Mononuclear cell (primary cell): ENCODE measurements around the gene CNEP1R1. TPM values are rescaled to one million over a fixed set of nuclear protein-coding genes. Genes with fewer than 3 reads are reported as not detected.
"Not testable (repeated sequence)": the region's sequence is repeated elsewhere in the genome, so short reads cannot be mapped to it uniquely, and the experiment has no call there.

ENCODE experiments used
- H3K27me3 ChIP-seq: 2 replicates; pipeline ENCODE4 v1.6.0; 2011; ENCODE audit warnings: low read length, control low read depth; ENCODE audit not compliant: insufficient read depth
- H3K4me1 ChIP-seq: 2 replicates; pipeline ENCODE4 v1.5.1; 2011; ENCODE audit warnings: mild to moderate bottlenecking, low read length, control low read depth; ENCODE audit not compliant: insufficient read depth
- H3K4me3 ChIP-seq: 2 replicates; pipeline ENCODE4 v1.5.1; 2011; ENCODE audit warnings: mild to moderate bottlenecking, low read length, moderate library complexity
- H3K9me3 ChIP-seq: 2 replicates; pipeline ENCODE4 v1.5.1; 2011; ENCODE audit warnings: low read depth, mild to moderate bottlenecking, control low read depth, low read length
- total RNA-seq: library from RNA; depleted of rRNA; stranded (reverse); fragments of >200 nt; gene quantifications from one replicate; pipeline ENCODE4 v1.2.3, GENCODE V29; 2012

CNEP1R1 gene
- total RNA-seq, 1 donor = 55.4 TPM

- no peaks in the 10 kb centered on the region for H3K27me3 ChIP-seq
- peaks cover 6% of the 10 kb centered on the region for H3K4me1 ChIP-seq
- H3K4me3 ChIP-seq = no peak overlapping the region
- H3K9me3 ChIP-seq = no peaks in the 10 kb centered on the region
Measured at GRCh38 chr16:50006964-50007363, 18.1 kb upstream of the CNEP1R1 start.

GRCh38 chr16:50007744-50008143 lies 17.3 kb upstream of the CNEP1R1 start:
- Histone ChIP-seq H3K4me3 (no peak overlapping the region), H3K4me1 (peaks cover 6% of the 10 kb centered on the region), H3K9me3 (no peaks in the 10 kb centered on the region), H3K27me3 (no peaks in the 10 kb centered on the region)

DNA sequence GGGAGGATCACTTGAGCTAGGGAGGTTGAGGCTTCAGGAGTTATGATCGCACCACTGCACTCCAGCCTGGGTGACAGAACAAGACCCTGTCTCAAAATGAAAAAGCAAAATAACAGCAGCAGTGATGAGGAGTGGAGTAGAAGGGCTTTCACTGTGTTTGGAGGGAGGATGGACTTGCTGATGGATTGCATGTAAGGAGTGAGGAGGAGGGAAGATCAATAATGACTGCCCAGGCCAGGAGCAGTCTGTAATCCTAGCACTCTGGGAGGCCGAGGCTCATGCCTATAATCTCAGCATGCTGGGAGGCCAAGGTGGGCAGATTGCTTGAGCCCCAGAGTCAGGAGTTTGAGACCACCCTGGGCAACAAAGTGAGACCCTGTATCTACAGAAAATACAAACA lies 14.8 kb upstream of the CNEP1R1 start:
- H3K27me3 ChIP-seq = no peaks in the 10 kb centered on the region
- no peaks in the 10 kb centered on the region for H3K9me3 ChIP-seq
- H3K4me3 ChIP-seq = no peak overlapping the region
- peaks cover 6% of the 10 kb centered on the region for H3K4me1 ChIP-seq

GRCh38 chr16:50011707-50012106 lies 13.3 kb upstream of the CNEP1R1 start:
- peaks cover 6% of the 10 kb centered on the region for H3K4me1 ChIP-seq
- no peaks in the 10 kb centered on the region for H3K9me3 ChIP-seq

DNA sequence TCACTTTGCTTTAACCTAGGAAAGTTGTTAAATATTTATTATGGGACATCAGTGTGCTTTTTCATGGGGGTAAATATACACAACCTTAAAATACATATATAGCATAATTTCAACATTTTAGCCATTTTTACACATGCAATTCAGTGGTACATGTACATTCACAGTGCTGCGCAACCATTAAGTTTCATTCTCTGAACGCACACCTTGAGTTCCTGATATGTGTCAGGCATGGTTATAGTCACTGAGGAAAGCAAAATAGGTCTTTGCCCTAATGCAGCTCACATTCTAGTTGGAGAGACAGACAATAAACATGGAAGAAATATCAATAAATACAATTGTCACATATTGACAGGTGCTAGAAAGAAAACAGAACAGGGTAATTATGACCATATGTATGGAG lies 12.8 kb upstream of the CNEP1R1 start:
- no peaks in the 10 kb centered on the region for H3K9me3 ChIP-seq
- peaks cover 6% of the 10 kb centered on the region for H3K4me1 ChIP-seq
- H3K4me3 ChIP-seq = no peak overlapping the region
- no peaks in the 10 kb centered on the region for H3K27me3 ChIP-seq

More at GRCh38 chr16:50011707-50012106, 13.3 kb upstream of the CNEP1R1 start:
- Histone ChIP-seq H3K27me3 (no peaks in the 10 kb centered on the region), H3K4me3 (no peak overlapping the region)

DNA sequence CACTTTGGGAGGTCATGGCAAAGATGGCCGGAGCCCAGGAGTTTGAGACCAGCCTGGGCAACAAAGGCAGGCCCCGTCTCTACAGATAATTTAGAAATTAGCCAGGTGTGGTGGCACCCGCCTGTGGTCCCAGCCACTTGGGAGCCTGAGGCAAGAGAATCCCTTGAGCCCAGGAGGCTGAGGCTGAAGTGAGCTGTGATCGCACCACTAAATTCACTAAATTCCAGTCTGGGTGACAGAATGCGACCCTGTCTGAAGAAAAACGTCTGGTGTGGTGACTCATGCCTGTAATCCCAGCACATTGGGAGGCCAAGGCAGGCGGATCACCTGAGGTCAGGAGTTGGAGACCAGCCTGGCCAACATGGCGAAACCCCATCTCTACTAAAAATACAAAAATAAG lies 10.8 kb upstream of the CNEP1R1 start:
- not testable (repeated sequence) for H3K9me3 ChIP-seq, H3K4me1 ChIP-seq, H3K27me3 ChIP-seq, H3K4me3 ChIP-seq

GRCh38 chr16:50015631-50016030 lies 9.4 kb upstream of the CNEP1R1 start:
- Histone ChIP-seq H3K4me1 (peaks cover 6% of the 10 kb centered on the region), H3K4me3 (no peak overlapping the region), H3K27me3 (no peaks in the 10 kb centered on the region), H3K9me3 (no peaks in the 10 kb centered on the region)

DNA sequence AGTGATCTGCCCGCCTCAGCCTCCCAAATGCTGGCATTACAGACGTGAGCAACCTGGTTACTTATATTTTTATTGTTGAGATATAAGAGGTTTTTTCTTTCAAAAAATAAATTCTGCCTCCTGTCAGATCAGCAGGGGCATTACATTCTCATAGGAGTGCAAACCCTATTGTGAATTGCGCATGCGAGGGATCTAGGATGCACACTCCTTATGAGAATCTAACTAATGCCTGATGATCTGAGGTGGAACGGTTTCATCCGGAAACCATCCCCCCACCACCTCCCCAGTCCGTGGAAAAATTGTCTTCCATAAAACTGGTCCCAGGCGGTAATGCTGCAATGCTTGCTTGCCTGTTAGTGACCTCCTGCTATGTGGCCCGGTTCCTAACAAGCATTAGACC lies 7.5 kb upstream of the CNEP1R1 start:
- no peak overlapping the region for H3K4me3 ChIP-seq
- no peaks in the 10 kb centered on the region for H3K9me3 ChIP-seq
- no peaks in the 10 kb centered on the region for H3K27me3 ChIP-seq
- H3K4me1 ChIP-seq = no peaks in the 10 kb centered on the region

DNA sequence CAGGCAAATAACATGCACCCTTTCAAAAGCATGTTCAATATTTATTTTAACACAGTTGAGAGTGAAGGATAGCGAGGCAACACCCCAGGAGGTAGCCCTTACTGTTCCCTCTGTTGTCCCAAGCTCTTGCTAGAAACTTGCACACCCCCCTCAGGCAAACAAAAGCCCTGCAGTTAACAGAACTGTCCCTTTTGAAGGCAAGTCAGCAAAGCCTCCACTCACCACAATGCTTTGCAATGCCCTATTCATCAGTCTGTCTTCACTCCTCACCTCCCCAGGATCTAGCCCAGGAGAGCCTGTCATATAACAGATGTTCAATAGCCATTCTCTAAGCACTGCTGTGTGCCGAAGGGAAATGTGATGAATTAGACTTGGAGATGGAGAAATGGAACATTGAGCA lies 3.5 kb upstream of the CNEP1R1 start:
- Histone ChIP-seq H3K4me3 (no peak overlapping the region), H3K27me3 (no peaks in the 10 kb centered on the region), H3K9me3 (no peaks in the 10 kb centered on the region), H3K4me1 (peaks cover 16% of the 10 kb centered on the region)

- Histone ChIP-seq H3K4me1 (peaks cover 30% of the 10 kb centered on the region), H3K27me3 (no peaks in the 10 kb centered on the region), H3K4me3 (no peak overlapping the region), H3K9me3 (no peaks in the 10 kb centered on the region)
Measured at GRCh38 chr16:50023641-50024040, 1.4 kb upstream of the CNEP1R1 start.

- Histone ChIP-seq H3K9me3 (no peaks in the 10 kb centered on the region), H3K4me1 (peaks cover 30% of the 10 kb centered on the region), H3K4me3 (no peak overlapping the region), H3K27me3 (no peaks in the 10 kb centered on the region)
Measured at GRCh38 chr16:50024207-50024606, 818 bp upstream of the CNEP1R1 start.

- Histone ChIP-seq H3K4me3 (peak overlapping the region; percentile 94), H3K27me3 (no peaks in the 10 kb centered on the region), H3K9me3 (no peaks in the 10 kb centered on the region), H3K4me1 (peaks cover 30% of the 10 kb centered on the region)
Measured at GRCh38 chr16:50025537-50025931, 509 bp downstream of the CNEP1R1 start.

DNA sequence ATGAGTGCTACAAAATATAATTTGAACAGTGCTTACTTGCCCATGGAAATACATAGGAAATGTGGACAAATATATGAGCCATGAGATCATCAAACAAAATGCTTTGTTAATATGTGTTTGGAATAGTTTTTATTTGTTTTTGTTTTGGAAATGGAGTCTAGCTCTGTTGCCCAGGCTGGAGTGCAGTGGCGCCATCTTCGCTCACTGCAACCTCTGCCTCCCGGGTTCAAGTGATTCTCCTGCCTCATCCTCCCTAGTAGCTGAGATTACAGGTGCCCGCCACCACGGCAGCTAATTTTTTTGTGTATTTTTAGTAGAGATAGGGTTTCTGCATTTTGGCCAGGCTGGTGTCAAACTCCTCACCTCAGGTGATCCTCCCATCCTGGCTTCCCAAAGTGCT lies 2.8 kb downstream of the CNEP1R1 start:
- Histone ChIP-seq H3K27me3 (no peaks in the 10 kb centered on the region), H3K4me3 (no peak overlapping the region), H3K9me3 (no peaks in the 10 kb centered on the region), H3K4me1 (peaks cover 30% of the 10 kb centered on the region)

GRCh38 chr16:50035468-50035992 lies 10.5 kb downstream of the CNEP1R1 start:
- peaks cover 32% of the 10 kb centered on the region for H3K4me1 ChIP-seq
- H3K9me3 ChIP-seq = no peaks in the 10 kb centered on the region
- no peak overlapping the region for H3K4me3 ChIP-seq
- H3K27me3 ChIP-seq = no peaks in the 10 kb centered on the region

DNA sequence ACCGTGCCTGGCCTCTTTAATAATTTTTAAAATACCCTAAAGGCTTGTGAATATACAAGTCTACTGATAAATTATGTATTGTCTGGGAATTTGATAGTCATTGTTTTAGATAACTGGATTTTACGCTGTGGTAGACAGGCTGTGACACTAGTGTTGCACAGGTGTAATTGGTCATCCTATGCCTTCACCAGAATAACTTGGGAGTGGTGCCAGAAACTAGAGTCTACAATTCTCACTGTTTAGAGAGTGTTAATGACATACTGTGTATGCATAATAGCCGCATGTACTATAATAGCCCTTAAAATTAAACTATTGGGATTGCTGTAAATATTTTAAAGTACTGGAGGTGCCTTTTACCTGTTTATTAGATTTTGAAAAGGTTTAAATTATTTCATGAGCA lies 11.4 kb downstream of the CNEP1R1 start:
- Histone ChIP-seq H3K4me3 (no peak overlapping the region), H3K27me3 (no peaks in the 10 kb centered on the region), H3K4me1 (peaks cover 35% of the 10 kb centered on the region), H3K9me3 (no peaks in the 10 kb centered on the region)

GRCh38 chr16:50037662-50038220 lies 12.7 kb downstream of the CNEP1R1 start:
- H3K4me3 ChIP-seq = no peak overlapping the region
- no peaks in the 10 kb centered on the region for H3K27me3 ChIP-seq
- H3K4me1 ChIP-seq = peaks cover 35% of the 10 kb centered on the region
- no peaks in the 10 kb centered on the region for H3K9me3 ChIP-seq
